ENCODE results near the gene BLVRB. TPM values are rescaled to one million over a fixed set of nuclear protein-coding genes. Genes with fewer than 3 reads are reported as not detected.

Gene BLVRB
- total RNA-seq, 1 donor from 2014 or later = 127 TPM

Other genes with a start within 250 kb of the BLVRB start
- gene TTC9B, start 247.4 kb downstream of the BLVRB start, total RNA-seq = not detected
- not detected for gene CCNP, start 239.1 kb downstream of the BLVRB start, total RNA-seq
- 114 TPM for gene AKT2, start 180.4 kb downstream of the BLVRB start, total RNA-seq
- 222 TPM for gene C19orf47, start 117.3 kb downstream of the BLVRB start, total RNA-seq
- 169 TPM for gene PLD3, start 117.0 kb downstream of the BLVRB start, total RNA-seq
- gene HIPK4, start 75.6 kb downstream of the BLVRB start, total RNA-seq = not detected
- gene PRX, start 52.4 kb downstream of the BLVRB start, total RNA-seq = 3.5 TPM
- gene SERTAD1, start 39.8 kb downstream of the BLVRB start, total RNA-seq = 12.0 TPM
- gene SERTAD3, start 21.4 kb downstream of the BLVRB start, total RNA-seq = 28.2 TPM
- gene SPTBN4, start 1.3 kb upstream of the BLVRB start, total RNA-seq = 5.1 TPM
- gene SHKBP1, start 111.1 kb upstream of the BLVRB start, total RNA-seq = 20.6 TPM
- 324 TPM for gene LTBP4, start 135.6 kb upstream of the BLVRB start, total RNA-seq
- 16.8 TPM for gene NUMBL, start 224.9 kb upstream of the BLVRB start, total RNA-seq

All from Right ventricle myocardium inferior (tissue), 1 donor.